Activated CD4-positive, alpha-beta T cell treated with anti-CD3 and anti-CD28 coated beads, Interleukin-2, Interleukin-6, amounts not matched to agents 100 ng/mL and 50 ng/mL, durations not matched to agents 16 hours and 8 hours (primary cell): ENCODE measurements around the gene COL5A1.
A peak's percentile ranks its signal among the peaks of the same experiment; 100 is the strongest.
"Not testable (repeated sequence)": the region's sequence is repeated elsewhere in the genome, so short reads cannot be mapped to it uniquely, and the experiment has no call there.

Experiments used
- DNase-seq: peaks from one replicate; pipeline ENCODE4 v3.0.0-alpha.2; 2020

The COL5A1 gene

DNA sequence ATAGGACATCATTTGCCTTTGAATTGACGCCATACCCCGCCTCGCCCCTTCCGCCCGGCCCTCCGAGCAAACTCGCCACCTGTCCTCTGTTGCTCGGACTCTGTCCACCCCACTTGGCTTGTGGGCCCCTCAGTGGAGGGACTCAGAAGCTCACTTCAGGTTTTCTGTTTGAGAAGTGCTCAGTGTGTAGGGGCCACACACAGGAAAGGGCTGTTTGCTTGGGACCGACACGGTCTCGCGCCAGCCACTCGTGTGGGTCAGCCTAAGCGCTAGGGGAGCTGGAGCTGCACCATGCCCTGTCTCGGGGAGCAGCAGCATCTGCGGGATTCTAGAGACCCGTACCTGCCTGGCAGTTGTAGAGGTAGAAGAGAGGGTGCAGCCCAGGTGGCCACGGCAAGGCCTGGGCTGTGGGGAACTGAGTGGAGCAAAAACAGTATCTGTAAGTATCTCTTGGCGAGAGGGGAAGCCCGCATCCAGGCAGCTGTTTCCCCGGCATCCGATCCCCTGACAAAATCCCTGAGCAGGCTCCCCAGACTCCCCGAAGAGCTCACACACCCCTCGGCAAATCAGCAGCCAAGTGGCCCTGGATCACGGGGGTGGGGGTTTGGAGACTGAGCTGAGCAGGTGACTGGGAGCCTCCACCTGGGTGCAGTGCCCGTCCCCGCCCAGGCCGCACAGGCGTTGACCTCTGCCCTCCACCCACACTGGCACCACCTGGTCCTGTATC is 52.2 kb downstream of the COL5A1 start:
- DNase-seq = no peak

DNA sequence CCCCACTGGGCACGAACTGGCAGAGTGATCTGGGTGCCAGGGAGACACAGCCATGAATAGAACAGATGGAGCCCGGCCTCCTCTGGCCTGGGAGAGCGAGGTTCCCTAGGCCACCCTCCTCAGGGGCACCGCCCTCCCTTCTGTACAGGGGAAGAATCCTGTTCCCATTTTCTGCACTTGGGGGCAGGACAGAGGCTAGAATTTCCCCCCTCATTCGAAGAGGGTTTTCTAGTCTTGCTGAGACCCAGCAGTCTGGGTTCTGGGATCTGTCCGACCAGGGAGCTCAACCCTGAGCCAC is 52.7 kb downstream of the COL5A1 start:
- no peak for DNase-seq

GRCh38 chr9:134694714-134695113 is 53.1 kb downstream of the COL5A1 start:
- DNase-seq = no peak

DNA sequence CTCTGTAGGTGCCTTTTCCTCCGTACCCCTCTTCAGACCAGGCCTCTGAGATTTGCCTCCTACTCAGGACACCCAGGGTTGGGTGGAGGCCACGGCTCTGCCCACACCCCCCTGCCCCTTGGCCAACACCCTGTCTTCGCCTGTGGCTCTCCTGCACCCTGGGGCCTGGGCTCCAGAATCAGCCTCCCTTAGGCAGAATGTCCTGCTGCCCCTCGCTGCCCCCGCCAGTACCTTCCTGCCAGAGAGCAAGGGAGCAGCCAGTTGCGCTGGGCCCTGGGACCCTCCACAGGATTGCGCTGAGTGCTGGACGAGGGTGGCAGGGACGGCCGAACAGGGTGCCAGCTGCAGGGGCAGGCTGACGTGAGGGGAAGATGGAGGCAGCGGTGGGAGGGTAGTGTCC is 53.5 kb downstream of the COL5A1 start:
- DNase-seq = no peak

- DNase-seq = no peak
Observed at GRCh38 chr9:134696433-134696832, 54.8 kb downstream of the COL5A1 start.

- DNase-seq = no peak
Observed at GRCh38 chr9:134698111-134698510, 56.5 kb downstream of the COL5A1 start.

- DNase-seq = peak; percentile 72
Observed at GRCh38 chr9:134698587-134699342, 57.2 kb downstream of the COL5A1 start.

- no peak for DNase-seq
Observed at GRCh38 chr9:134699343-134699740, 57.7 kb downstream of the COL5A1 start.

DNA sequence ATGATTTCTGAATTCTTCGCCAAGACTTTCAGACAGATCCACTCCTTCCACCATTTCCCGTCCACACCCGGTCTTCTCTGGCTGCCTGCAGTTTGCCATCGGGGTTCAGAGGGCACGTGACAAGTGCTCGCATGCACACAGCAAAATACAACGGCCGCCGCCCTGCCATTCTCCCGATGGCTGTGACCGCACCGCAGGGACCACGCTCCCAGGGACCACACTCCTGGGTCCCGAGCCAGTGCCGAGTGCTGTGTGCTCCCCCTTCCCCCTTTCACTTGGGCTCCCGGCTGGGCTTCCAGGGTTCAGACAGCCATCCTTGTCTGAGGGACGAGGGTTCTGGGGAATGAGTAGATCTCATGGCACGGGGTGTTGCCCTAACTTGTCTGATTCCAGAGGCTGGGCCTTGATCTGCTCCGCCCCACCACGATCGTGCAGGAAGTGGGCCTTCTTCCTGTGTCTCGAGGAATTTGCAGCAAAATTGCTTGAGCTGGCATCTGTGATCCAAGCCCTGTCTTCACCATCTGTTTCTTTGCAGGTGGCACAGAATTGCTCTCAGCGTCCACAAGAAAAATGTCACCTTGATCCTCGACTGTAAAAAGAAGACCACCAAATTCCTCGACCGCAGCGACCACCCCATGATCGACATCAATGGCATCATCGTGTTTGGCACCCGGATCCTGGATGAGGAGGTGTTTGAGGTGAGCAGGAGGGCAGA is 59.2 kb downstream of the COL5A1 start:
- DNase-seq = no peak

DNA sequence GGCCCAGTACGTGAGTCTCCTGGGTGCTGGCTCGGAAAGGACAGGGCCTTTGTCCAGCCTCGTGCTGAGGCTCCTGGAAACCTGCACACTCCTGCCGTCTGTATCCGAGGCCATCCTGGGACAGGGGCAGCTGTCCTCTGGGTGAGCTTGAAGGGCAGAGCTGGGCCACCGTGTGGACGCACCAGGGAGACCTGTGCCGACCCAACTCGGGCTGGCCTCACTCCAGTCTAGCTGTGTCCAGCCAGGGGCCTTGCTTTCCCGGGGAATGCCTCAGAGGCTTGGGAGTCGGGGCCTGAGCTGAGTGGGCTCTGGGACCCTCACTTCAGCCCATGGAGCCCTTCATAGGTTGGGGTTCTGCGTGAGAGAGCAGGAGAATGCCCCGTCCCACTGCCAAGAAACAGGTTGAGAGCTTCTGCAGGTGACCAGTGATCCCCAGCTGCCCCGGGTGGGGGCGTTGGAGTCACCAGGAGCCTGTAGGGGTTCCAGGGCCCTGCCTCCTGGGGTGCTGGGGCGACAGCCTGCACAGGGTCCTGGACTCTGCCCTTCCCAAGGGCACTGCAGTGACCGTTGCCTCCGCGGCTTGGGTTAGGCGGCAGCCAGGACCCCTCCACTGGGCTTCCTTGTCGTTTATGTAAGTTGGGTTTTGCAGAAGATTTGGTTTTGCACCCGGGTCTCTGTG is 60.1 kb downstream of the COL5A1 start:
- no peak for DNase-seq

GRCh38 chr9:134702291-134702690 is 60.7 kb downstream of the COL5A1 start:
- no peak for DNase-seq

DNA sequence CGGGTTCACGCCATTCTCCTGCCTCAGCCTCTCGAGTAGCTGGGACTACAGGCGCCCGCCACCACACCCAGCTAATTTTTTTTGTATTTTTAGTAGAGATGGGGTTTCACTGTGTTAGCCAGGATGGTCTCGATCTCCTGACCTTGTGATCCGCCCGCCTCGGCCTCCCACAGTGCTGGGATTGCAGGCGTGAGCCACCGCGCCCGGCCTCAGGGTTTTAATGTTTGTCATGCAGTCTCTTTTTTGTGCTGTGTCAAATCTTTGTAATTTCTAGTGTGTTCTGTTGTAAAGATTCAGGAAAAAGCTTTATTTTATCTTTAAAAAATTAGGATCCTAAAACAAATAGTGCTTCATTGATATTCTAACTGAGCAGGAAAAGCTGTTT is 62.1 kb downstream of the COL5A1 start:
- not testable (repeated sequence) for DNase-seq

DNA sequence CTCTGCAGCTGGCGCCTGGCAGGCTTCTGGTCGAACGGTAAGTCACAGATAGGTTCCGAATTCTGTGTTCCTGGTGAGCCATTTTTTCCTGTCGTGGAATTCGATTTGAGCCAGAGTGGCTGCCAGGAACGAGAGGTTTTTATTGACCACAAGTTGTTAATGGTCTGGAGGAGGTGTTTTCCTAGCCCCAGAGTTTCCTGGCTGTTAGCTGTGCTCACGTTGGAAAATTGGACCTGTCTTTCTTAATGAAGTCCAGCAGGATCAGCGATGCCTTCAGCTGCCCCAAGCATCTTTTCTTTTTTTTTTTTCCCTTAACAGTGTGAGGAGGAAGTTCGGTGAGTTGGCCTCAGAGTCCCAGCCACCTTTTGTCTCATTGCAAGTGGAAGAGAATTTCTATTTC is 62.9 kb downstream of the COL5A1 start:
- DNase-seq = no peak

DNA sequence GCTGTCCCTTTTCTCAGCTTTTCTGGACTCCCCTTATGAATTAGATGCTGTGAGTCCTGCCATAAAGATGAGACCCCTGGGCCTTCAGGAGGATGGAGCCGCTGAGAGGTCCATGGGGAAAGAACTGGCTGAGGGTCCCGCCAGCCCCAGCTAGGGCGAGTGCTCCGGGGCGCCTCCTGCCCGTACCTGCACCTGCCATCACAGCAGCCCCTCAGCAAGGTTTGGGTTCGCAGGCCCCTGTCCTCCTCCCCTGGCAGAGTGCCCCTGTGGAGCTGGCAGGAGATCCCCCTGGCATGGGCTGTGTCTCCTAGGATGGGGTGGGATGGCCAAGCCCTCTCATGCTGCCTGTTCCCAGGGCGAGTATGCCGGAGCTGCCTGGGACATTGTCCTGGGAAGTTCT is 64.2 kb downstream of the COL5A1 start:
- no peak for DNase-seq

DNA sequence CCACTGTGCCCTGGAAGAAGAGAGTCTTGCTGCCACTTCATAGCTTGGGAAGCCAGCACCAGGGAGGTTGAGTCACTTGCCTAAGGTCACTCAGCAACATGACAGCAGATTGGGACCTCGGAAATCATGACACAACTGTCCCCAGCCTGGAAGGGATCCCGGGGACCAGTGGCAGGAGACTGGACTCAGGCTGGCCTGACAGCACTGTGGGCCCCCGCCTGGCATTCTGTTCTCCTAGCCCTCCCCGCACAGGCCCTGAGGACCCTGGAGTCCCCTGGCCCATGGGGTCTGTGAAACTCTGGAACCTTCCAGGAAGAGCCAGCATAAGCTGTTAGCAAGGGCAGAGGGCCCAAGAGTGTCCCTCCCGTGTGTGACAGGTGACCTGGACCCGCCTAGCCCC is 64.9 kb downstream of the COL5A1 start:
- no peak for DNase-seq

DNA sequence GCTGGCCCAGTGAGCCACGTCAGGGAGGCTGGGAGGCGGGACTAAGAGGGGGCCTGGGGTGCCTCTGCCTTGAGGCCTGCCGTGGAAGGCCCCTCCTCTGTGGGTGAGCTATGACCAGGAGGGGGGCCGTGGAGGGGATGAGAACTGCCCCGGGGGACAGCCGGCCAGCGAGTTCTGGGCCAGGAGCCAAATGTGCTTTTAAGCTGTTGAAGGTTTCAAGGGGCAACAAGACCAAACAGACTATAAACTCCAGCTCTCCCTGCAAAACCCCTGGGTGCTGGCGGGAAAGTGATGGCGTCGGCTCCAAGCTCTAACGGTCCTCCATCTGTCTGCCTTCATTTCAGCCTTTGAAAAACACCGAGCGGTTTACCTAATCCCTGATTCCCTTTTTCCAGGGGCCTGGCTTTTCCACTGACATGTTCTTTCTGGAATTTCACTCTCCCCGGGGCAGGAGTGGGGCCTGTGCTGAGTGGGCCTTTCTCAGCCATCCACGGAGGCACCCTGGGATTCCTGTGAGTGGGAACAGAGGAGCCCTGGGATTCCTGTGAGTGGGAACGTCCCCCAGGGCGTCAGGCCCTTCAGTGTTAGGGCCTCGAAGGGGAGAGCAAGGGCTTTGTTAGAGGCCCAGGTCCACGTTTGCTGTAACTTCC is 65.6 kb downstream of the COL5A1 start:
- no peak for DNase-seq

DNA sequence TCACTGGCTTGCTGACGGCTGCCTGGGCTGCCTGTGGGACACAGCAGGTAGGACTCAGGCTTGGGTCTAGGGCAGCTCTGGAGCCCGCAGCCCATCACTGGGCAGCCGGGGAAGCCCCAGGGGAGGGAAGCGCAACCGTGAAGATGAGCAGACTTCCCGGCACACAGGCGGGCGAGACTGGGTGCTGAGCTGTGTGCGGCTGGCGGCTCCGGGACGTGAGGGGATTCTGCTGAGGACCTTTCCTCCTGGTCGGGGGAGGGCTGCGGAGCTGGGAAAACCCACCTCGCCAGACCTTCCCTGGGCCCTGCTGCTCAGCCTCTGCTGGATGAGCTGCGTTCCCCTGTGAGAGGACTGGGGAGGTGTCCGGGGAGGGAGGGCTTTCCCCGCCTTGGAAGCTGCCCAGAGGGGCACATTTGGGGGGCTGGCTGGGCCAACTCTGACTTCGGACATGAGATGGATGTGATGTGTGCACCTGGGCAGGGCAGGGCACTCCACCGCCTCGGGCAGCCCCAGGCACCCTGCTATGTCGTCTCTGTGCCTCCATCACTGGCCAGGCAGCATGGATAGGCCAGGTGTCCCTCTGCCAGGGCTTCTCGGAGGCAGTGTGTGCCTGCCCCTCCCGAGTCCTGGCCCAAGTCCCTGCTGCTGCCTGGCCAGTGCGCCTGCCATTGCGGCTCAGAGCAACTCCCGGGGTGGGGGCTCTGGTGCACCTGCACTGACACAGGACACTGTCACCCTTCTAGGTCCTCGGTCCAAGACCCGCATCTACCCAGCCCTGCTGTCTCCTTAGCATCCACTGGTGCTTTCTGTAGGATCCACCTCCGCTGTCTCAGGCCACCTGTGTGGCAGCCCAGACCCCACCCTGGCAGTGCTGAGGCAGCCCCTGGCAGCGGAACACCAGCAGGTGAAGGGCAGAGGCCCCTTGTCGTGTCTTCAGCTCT is 66.4 kb downstream of the COL5A1 start:
- DNase-seq = no peak

- no peak for DNase-seq
Observed at GRCh38 chr9:134708672-134709038, 67.1 kb downstream of the COL5A1 start.

GRCh38 chr9:134709512-134710270 is 68.1 kb downstream of the COL5A1 start:
- no peak for DNase-seq

DNA sequence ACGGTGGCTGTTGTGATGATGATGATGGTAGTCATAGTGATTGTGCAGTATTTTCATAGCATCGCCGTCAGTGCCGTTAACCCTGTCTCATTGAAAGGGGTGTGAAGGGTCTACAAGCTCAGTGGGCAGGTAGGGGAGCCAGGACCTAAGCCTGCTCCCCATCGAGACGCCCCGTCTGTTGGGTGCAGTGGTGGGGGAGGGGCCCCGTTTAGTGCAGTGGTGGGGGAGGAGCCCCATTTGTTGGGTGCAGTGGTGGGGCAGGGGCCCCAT is 68.6 kb downstream of the COL5A1 start:
- DNase-seq = no peak

- no peak for DNase-seq
Observed at GRCh38 chr9:134710901-134711300, 69.3 kb downstream of the COL5A1 start.
